NCI-H1092 (cell line): Measurements from ENCODE around the gene ATXN1.

Experiments
- DNase-seq: peaks from one replicate; lab custom pipeline; 2025; lab: John Stamatoyannopoulos, UW

The ATXN1 gene

DNA sequence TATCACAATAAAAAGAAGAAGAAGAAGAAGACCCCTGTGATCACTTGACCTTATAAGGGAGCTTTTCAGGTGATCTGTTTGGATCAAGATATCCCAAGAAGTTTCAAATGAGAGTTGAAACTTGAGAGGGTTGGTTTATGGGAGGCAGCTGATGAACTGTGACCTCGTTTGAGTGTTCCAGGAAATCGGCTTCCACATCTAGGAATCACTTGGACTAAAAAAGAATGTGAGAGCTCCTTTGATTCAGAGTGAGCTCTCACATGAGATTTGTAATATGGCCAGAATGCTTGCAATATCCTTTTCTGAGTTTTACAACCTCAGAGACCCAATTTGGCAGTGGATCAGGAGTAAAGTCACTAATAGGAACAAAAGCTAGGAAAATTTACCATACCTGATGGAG, 228.1 kb downstream of the ATXN1 start:
- DNase-seq: no peak

DNA sequence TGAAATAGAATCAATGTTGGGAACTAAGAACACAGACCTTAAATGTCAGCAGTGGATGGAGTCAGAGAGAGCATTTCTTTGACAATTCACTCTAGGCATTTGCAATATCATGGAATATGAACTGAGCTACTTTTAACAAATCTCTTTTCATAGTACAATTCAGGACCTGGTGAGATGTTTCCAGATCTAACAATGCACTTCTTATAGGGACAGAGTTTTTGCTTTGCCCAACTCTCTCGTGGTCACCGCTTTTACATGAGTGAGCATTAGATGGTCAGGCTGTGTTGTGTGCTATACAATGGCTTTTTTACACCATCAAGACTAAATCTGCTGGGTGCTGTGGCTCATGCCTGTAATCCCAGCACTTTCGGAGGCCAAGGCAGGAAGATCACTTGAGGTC, 233.6 kb downstream of the ATXN1 start:
- DNase-seq: no peak

DNA sequence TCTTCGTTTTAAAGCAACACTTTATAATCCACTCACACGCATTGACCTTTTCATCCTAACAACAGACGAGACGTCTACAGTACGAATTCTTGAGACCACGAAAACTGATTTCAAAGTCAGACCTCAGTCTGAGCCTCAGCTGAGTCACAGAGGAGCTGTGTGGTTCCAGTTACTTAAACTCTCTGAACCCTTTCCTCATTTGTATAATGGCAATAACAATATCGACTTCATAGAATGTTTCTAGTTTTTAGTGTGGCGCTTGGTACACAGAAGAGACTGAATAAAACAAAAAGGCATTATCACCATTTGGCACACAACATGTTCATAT, 236.9 kb downstream of the ATXN1 start:
- DNase-seq: no peak

DNA sequence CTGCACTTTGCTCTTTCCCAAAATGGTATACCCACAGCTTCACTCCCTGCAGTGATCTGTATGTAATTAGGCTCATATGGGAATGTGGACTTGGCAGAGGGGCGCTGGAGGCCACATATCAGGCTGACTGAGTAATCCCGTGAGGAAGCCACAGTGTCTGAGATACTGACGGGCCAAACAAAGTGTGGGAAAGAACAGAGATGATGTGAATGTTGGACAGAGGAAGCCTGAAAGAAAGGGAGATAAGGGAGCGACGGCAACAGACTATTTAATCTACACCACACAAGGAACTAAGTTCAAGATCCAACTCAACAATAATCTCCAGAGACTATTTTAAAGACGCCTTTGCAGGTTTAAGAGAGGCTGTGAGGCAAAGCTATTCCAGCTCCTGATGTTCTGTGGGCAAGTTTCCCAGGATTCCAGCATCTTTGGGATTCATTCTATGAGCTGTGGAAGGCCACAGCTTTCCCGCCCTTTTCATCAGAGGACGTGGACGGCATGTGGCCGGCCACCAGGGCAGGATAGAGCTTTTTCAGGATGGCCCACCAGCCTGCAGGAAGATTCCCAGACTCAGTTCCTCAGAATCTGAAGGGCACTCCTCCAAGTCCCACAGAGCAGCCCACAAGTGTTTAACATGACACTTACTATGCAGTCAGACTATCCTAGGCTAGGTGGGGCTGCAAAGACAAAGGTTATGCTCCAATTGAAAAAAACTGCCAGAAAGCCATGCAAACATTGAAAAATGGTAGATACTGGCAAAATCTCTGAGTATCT, 237.5 kb downstream of the ATXN1 start:
- no peak for DNase-seq

DNA sequence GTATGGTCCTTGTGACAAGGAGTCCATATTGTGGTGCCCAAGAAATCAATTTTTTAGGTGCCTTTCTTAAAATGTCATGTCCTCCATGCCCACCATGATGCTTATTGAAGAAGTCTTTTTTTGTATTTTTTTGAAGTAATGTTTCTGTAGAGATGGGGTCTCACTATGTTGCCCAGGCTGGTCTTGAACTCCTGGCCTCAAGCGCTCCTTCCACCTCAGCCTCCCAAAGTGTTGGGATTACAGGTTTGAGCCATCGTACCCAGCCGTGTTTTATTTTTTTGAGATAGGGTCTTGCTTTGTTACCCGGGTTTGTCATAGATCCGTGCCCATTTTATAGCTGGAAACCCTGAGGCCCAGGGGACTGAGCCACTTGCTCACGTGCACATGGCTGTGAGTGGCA, 238.3 kb downstream of the ATXN1 start:
- DNase-seq: no peak

DNA sequence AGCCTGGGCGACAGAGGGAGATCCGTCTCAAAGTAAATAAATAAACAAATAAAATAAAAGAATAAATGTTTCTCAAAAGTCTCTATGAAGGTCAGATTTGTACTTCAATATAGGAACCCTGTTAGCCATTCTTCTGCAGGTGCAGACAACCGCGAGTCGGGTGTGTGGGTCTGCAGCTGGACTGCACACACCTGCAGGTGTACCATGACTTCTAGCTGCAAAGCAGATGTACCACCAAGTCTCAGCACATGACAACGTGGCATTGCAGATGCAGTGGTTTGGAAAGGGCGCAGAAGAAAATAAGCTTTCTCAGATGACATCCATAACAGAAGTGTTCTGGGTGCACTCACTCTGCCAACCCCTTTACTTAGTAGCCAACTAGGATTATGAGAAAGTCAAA, 239.7 kb downstream of the ATXN1 start:
- no peak for DNase-seq

DNA sequence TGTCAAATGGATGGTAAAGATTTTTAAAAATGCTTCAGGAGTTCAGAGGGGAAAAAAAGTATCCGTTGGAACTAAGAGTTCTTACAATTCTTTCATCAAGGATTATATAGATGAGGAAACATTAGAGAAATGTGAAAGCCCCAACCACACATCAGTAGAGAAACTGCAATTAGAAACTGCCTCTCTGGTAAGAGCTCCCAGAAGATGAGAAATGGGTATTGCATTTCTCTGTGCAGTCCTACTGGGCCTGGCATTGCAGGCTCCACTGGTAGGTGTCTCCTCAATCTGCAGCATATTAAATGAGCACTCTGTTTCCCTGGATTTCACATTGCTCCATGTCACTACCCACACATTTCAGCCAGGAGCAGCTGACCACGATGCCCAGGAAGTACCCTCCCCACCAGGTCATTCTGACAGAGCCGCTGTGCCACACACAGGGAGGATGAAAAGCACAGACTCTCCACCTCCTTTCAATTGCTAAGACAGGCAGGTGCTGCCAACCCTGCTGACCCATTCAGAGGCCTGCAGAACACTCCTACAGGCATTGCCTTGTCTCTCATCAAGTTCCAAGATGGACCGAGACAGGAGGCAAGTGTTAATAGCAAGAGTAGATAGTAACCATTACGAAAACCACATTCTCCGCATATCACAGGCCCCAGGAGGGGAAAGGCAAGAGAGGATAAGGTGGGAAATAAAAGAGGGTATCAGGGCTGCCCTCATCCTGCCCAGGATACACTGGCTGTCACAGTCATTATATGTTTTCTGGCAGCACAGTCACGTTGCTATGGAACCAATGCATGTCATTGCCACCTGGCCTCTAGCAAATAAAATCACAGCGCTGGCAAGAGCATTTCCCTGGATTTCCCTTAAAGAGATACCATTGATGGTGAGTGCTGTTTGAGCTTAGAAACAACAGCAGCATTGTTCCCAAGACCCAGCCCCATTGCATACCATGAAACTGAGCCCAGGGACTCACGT, 241.7 kb downstream of the ATXN1 start:
- no peak for DNase-seq

DNA sequence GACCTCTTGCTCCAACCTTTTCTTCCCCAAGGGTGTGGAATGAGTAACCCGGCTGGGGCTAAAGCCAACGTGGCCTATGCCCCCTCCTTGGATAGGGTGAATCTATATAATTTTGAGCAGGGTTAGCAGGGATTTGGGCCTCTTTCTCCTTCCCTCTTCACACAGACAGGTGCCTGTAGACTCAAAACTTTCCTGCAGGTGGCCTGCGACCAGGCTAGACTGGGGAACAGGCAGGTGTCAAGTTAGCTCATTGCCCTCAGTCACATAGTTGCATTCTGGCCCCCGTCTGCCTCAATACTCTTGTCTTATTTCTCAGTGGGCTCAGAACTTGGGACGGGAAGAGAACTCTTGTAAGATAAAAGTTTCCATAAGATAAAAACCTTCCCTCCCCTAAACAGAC, 243.0 kb downstream of the ATXN1 start:
- no peak for DNase-seq

DNA sequence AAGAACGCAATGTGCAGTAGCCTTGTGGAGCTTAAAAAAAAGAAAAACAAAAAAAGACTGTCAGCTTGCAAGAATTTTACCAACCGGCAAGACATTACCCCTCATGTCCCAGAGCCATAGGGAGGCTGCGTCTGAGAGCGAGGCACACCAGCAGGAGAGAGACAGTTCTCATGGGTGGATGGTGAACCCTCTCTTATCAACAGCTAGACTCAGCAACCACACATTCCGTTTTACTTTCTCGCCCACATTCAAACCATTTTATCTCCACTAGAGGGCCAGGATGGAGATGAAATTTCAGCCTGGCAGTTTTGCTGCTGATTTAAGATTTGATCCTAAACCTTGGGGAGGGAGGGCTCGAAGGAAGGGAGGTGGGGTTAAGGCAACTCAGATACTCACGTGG, 247.0 kb downstream of the ATXN1 start:
- DNase-seq: no peak

DNA sequence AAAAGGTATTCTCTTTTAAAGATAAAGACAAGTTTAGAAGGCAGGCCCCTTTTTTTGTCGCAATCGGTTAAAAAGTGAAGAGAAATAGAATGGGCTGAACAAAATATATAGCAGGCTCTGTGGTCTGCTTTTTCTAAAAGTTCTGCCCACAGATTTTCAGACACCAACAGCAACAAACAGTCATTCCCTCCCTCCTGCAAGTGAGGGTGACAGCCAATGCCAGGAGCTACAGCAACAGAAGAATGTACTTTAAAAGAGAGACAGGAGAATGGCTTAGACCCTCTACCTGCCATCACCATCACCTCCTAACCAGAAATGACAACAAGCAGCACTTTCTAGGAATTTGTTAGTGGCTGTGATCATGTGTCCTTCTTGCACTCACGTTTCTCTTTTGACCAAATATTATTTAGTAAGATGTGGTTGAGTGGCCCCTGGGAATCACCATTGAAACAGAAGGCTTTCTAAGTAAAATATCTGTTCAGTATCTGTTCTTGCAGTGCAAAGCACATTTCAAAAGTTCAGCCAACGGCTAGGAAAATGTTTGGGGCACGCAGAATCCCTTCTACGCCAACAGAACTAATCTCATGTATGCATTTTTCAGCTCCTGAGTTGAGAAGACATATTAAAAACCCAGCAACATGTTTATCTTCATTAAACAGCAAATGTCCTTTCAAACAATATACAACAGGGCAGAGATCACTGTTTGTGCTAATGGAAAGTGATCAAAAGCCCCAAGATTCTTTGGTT, 248.5 kb downstream of the ATXN1 start:
- no peak for DNase-seq

DNA sequence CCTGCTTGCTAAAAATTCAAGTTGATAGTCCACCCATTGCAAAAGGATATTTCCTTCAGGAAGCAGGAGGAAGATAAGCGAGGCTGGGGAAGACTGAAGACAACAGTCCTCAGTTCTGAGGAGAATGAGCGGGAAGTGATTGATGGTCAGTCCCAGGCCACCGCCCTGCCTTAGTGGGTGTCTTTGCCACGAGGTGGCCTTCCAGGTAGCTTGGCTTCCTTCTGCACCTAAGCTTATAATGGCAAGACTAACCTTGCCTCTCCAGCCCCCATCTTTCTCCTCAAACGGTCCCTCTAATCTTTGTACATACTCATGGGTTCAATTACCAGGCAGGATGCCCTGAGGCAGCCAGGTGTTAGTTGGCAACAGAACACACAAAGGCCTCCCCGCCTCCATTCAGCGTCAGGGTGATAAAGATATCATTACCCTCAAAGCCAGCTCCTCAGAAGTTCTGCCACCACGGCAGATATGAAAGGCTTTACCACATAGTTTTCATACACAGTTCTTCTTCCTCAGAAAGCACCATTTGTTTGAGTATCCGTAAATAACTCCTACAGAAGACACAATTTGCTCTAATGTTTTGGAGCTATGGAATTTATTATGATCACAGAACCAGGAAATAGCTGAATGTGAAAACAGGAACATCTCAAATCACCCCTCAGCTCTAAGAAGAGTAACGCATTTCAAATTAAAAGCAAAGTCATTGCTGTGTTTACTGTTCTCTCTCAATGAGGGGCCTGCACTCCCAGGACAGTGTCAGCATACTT, 249.4 kb downstream of the ATXN1 start:
- DNase-seq: no peak

DNA sequence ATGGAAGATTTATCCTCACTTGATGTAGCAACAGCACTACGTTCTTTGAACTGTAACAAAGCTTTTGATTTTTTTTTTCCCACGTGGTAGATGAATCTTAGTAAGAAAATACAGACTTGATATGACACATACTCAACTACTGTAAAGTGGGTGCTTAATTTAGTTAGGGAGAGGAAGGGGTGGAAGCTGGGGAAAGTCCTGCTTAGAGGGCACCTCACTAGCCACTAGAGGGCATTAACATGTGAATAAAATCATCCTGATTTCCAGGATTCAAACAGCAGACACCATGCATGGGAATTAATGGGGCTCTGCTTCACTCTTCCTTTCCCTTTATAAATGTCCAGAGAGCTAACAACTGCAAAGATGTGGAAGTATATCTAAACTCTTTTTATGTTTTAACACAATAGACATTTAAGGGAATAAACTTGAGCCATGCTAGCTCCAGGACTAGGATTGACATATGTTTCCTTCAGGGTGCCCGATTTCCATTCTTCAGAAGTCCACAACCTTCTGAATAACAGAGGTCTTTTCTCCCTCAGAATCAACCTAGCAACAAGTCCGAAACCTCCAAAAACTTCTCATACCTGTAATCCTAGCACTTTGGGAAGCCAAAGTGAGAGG, 250.1 kb downstream of the ATXN1 start:
- DNase-seq: no peak

DNA sequence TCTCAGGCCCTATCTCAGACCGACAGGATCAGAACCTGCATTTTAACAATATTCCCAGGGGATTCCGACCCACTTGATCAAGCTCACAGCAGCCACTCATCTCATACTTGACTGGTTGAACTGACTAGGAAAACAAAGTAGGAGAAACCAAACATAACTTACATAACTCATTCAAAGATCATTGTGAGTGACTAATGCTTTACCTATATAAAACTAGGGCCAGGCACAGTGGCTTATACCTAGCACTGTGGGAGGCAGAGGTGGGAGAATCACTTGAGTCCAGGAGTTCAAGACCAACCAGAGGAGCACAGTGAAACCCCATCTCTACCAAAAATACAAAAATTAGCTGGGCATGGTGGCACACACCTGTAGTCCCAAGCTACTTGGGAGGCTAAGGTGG, 251.0 kb downstream of the ATXN1 start:
- DNase-seq: no peak

DNA sequence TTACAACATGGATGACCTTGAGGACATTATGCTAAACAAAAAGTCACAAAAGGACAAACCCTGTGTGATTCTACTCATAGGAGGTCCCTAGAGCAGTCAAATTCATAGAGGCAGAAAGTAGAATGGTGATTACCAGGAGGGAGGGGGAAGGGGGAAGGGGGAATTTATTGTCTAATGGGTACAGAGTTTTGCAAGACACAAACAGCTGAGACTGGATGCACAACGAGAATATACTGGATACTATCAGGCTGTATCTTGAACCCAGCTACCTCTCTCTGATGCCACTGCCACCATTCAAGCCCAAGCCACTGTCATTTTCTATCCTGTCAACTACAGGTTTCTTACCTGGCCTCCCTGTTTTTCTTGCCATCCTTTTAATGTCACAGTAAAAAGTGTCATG, 252.3 kb downstream of the ATXN1 start:
- no peak for DNase-seq

DNA sequence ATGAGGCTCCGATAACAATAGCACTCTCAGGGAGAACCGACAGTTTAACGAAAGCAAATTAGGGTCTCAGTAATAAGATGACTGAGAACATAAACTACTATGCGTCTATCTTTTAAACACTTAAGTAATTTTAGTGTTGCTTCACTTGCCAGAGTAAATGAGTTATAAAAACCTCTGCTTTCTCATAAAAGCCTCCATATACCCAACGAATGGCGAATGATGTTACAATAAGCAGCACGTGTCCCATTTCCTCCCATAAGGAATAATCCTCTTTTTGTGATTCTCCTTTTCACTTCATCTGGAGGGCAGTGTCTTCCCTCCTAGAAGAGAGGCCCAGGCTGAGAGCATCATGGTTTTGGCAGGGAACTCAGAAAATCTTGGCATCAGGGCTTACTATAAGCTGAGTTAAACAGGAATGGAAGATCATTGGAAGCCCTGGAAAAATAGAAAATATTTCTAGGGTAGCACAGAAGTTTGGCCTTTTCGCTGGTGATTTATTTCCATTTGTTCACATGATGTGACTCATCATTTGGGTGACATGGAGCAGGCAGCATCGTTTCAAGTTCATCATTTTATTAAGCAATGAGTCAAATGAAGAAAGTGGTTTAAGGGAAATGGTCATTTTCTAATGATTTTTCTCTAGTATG, 255.4 kb downstream of the ATXN1 start:
- no peak for DNase-seq

DNA sequence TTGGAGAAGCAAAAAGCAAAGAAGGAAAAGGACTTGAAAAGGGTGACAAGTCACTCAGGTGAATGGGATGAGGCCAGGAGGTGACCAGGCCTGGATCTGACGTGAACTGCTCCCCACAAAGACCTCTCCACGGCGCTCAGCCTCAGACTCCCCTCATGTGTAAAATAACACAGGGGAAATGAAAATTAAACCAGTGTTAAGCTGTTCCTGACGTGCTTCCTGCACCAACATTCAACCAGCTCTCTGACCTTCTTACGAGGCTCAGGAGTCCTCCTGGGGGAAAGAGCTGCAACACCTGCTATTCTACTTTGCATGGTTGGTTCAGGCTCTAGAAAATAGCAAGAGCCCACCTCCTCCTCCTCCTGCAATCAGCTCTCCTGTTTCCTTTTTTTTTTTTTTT, 256.7 kb downstream of the ATXN1 start:
- DNase-seq: no peak

DNA sequence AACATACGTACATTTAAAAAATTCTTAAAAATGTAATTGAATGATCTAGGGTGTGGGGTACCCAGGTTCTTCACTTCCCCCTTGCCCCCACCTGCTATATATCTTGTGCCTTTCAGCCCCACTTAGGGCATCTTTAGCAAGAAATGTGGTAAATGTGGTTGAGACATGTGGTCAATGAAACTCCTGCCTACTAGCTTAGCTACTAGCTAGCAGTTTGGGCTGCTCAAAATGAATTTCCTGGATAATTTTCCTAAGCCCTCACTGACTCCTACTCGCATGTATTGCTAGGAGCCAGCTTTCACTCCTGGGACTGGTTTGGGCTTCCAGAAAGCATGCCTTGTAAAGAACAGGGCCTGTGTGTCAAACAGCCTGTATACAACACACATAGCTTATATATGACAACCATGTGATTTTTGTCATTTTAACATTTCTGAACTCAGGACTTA, 257.3 kb downstream of the ATXN1 start:
- no peak for DNase-seq

DNA sequence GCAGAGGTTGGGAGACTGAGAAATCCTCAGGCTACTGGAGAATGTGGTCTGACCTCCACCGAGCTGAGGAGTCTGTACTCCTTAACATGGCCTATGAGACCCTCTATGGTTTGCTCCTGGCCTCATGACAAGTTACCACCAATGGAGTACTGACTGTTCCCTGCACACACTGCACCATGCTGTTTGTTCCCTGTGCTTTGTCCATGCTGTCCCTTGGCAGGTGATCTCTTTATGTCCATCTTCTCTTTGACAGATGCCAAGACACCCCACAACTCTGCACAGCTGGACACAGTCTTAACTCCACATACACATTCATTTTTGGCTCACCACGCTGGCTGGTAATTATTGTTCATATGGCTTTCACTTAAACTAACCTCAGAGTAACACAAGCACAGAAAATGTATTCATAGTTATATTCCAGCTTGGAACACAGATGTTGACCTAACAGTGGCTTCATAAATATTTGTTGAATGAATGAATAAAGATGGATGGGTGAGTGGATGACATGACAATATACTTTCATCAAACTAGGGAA, 258.0 kb downstream of the ATXN1 start:
- no peak for DNase-seq

DNA sequence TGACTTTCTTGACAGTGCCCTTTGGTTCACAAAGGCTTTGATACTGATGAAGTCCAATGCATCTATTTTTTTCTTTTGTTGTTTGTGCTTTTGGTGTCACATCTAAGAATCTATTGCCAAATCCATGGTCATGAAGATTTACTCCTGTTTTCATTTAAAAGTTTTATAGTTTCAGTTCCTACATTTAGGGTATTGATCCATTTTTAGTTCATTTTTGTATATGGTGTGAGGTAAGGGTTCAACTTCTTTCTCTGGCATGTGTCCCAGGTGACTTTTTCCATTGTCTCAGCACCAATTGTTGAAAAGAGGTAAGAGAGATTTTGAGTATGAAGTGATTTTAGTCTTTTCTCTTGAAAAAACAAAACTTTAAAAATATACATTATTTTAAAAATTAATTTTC, 262.3 kb downstream of the ATXN1 start:
- DNase-seq: no peak

DNA sequence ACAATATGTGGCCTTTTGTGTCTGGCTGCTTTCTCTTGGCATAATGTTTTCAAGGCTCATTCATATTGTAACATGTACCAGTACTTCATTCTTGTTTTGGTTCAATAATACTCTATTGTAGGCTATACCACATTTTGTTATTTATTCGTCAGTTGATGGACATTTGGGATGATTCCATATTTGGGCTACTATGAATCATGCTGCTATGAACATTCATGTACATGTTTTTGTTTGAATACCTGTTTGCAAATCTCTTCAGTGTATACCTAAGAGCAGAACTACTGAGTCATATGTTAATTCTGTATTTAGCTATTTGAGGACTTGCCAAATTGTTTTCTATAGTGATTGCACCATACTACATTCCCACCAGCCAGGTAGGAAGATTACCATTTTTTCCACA, 263.0 kb downstream of the ATXN1 start:
- no peak for DNase-seq
